ENCODE measurements around the gene ADARB2. TPM values are rescaled to one million over a fixed set of nuclear protein-coding genes. Genes with fewer than 3 reads are reported as not detected.
A peak's percentile ranks its signal among the peaks of the same experiment; 100 is the strongest.

Gene ADARB2
- total RNA-seq, 1 experiment from 2014 or later, result 0.11 TPM

DNA sequence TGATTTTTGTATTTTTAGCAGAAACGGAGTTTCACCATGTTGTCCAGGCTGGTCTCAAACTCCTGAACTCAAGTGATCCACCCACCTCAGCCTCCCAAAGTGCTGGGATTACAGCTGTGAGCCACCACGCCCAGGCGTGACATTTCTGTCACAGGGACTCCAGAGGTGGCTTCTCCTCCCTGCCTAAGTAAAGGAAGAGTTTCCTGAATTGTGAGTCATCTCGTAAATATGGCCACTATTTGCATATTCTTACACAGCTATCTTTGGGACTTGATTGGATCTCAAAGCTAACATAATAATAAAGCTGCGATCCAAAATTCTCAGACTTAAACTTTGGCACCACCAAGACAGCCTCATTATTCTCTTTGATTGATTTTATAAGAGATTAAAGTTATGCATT is 50.1 kb downstream of the ADARB2 start:
- peak; percentile 44 for DNase-seq (ENCODE audit: low read depth)

DNA sequence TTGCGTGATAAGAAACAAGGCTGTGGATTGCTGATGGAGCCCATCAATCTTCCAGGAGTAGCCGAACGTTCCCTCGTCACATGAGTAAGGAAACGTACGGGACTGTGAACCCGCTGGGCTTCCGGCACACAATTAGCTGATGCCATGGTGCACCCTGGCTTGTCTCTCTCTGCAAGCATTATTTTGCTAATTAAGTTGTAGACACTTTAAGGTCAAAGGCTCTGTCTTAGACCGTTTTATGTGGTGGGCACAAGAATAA is 50.9 kb downstream of the ADARB2 start:
- DNase-seq (ENCODE audit: low read depth), result no peak

- no peak for DNase-seq (ENCODE audit: low read depth)
Observed at GRCh38 chr10:1685699-1686490, 51.4 kb downstream of the ADARB2 start.

- no peak for DNase-seq (ENCODE audit: low read depth)
Observed at GRCh38 chr10:1684991-1685390, 52.3 kb downstream of the ADARB2 start.

DNA sequence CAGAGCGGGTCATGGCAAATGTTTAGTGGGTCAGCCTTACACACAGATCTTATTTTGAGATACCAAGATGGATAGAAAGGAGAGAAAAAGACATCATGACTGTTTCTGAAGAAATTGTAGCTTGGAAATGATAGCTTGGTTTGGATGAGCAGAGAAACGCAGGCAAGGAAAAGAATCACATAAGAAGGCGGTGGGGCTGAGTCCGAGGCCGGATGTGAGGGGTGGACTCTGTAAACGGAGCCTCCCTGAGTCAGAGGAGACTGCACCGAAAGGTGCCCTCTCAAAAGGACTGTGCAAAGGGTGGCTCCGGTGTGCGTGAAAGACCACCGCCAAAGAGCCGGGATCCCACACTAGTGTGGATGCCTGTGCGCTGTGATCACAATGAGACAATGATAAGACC is 53.7 kb downstream of the ADARB2 start:
- peak; percentile 55 for DNase-seq (ENCODE audit: low read depth)

DNA sequence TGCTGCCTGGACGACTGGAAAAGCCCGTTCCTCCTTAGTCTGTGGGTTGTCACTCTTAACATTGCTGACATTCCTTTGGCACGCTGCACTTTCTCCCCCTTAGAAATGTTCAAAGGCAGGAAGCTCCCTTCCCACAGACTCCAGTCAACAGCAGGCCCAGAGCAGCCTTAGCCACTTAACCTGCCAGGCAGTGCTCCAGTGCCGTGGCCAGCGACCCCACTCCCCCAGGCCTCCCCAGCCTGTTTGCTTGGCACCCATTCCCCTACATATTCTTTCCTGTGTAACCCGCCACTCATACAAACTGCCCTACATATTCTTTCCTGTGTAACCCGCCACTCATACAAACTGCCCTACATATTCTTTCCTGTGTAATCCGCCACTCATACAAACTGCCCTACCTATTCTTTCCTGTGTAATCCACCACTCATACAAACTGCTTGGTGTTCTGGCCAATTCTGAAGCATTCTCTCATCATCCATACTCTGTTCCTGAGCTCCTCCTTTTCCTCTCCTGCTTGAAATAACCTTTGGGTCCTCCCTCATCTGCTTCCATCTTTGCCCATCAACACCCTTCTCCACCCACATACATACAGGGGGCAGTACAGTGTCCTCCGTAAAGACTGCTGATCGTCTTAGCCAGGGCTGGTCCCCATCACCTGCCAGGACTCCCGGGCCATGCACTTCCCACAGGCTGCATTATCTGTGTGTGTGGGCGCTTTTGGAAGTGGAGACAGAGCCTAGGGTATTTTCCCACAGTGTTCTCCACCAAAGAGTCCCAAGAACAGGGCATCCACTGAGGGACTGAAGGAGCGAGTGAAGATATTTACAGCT is 57.3 kb downstream of the ADARB2 start:
- DNase-seq (ENCODE audit: low read depth), result no peak

DNA sequence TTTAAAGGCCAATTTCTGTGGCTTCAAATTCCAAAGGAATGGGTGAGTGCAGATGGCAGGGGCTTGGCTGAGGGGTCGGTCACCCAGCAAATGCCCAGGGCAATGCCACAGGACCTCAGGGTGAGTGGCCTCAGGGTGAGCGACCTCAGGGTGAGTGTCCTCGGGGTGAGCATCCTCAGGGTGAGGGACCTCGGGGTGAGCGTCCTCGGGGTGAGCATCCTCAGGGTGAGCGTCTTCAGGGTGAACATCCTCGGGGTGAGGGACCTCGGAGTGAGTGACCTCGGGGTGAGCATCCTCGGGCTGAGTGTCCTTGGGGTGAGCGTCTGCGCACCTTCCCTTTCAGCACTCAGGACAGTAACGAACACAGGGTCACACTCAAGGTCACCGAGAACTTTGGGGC is 59.2 kb downstream of the ADARB2 start:
- no peak for DNase-seq (ENCODE audit: low read depth)

DNA sequence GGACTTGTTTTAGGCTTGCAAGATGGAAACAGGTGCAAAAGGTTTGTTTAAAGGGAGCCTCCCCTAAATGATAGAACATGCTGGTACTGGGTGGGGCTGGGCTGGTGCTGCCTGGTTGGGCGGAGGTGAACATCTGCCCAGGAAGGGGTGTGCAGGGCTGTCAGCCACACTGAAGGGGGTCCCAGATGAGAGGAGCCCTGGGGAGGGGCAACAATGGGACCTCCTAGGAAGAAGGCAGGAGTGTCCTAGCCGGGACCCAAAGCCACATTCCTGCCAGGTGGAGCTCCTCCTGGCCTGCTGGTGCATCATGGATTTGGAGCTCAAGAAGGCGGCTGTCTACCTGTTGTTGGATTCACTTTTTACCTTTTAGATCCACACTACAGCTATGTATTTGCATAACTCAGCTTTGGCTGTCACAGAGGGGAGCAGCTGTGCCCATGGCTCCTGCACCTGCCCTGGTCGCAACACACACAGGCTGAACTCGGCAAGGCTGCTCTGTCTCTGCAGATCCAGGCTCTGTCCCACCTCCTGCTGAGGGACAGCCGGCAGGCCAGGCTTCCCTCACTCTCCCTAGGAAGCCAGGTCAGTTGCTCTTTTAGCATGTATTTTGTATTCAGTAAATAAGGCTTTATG is 59.9 kb downstream of the ADARB2 start:
- DNase-seq (ENCODE audit: low read depth), result no peak

DNA sequence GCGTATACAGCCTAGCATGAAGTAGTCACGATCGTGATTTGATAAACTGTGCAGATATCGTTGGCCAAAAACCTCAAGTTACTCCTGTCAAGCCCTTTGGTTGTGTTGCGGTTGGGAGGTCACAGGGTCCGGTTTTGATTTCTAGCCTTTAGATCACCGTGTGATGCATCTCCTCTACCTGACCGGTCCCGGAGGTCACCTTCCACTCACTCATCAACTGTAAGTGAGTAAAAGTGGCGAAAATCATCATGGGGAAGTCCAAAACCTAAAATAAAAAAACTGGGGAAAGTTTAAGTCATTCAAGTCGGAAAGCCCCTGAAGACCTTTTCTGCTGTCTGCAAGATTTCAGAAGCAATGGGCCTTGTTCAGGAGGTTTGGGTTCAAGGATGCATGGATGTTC is 62.8 kb downstream of the ADARB2 start:
- no peak for DNase-seq (ENCODE audit: low read depth)

DNA sequence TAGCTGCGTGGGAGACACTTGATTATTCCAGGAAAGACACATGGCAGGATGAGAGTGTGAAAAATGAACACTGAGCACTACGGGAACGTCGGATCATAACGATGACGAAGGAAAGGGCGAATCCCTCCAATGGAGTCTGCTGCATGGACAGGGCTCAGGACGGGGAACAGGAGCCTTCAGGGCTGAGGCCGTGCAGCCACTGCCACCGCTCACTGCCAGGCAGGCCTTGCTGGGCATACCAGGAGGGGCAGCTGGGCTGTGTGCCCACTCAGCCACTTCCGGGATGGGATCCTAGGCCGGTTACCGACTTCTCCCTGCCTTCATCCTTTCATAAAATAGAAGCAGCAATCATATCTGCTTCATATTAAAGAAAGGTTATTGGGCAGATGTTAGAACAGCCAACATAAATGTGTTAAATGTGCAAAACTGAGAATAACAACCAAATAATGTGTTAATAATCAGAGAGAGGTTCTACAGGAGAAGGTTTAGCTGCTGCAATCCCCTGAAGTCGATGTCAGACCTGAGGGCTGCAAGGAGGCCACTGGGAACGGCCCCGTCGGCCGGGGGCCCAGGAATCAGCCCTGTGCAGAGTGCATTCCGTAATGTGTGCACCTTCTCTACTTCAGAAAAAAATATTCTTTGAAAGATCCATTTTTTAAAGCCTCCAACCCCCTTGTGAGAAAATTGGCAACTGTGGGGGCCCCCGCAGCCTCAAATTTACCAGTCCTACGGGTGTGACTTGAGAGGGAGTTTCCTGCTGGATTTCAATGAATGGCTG is 63.6 kb downstream of the ADARB2 start:
- DNase-seq (ENCODE audit: low read depth), result no peak

- DNase-seq (ENCODE audit: low read depth), result no peak
Observed at GRCh38 chr10:1672001-1672781, 65.1 kb downstream of the ADARB2 start.

GRCh38 chr10:1671366-1672000 is 65.8 kb downstream of the ADARB2 start:
- DNase-seq (ENCODE audit: low read depth), result no peak

DNA sequence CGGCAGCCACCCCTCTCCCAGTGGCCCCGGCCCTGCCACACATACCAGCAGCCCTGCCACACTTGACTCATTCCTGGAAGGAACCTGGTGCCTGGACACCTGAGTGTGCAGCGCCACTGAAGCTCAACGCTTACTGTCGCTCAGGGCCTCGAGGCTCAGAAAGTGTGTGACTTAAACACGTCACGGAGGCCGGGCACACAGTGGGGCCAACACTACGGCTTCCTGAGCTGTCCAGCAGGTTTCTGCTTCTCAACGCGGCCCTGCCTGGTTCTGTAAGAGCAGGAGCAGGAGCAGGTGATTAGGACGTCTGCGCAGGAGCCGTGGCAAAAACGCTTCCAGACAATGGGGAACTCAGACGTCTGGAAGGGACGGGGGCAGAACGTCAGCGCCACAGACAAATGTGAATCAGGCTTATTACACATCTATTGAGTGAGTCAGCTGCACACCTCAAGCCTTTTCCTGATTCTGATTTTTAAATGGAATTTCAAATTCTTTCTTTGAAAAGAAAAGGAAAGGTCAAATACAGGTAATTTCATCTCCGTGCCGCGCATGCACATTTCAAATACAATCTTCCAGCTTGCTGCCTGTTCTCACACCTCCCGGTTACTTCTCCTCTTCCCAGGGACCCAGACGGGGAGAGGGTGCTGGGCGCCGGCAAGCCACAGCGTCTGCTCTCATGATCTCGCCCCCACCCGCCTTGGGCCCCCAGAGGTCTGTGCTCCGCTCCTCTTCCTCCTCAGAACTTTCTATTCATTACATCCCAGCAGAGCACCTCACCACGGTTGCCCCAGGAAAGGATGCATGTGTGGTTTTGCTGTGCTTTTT is 66.6 kb downstream of the ADARB2 start:
- peak; percentile 58 for DNase-seq (ENCODE audit: low read depth)

GRCh38 chr10:1669433-1669832 is 67.9 kb downstream of the ADARB2 start:
- DNase-seq (ENCODE audit: low read depth), result no peak

- no peak for DNase-seq (ENCODE audit: low read depth)
Observed at GRCh38 chr10:1668399-1668798, 68.9 kb downstream of the ADARB2 start.

DNA sequence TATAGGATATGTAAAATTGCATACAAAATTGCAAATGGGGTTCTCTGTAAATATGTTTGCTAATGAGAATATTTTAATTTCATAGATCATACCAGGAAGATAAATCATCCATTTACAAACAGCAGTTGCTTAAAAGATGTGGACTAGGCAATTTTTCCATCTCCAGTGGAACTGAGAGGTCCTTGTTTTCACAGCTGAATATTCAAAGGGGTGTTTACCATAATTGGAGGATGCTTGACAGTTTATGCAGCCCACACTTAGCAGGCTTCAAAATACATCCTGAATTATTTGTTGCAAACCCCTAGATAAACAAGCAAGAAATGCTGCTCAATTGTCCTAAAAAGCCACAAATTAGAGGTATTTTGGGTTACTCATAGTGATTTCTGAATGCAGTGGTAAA is 69.9 kb downstream of the ADARB2 start:
- no peak for DNase-seq (ENCODE audit: low read depth)

DNA sequence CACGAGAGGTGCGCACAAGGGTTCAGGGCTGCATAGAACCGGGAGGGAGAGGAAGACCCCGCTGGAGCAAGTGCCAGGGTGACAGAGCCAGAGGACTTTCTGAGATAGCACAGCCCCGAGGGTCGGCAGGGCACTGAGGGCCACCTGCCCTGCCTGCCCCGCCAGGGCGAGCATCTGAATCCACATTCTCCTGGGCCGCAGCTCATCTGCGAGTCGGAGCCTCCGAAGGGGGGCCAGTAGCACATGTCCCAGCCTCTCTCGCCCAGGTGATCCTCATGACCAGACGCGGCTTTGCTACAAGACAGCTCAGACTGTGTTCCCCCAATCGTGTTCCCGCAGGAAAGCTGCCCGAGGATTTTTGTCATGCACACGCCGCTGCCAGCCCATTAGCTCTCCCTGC is 71.2 kb downstream of the ADARB2 start:
- no peak for DNase-seq (ENCODE audit: low read depth)

- no peak for DNase-seq (ENCODE audit: low read depth)
Observed at GRCh38 chr10:1665681-1666080, 71.6 kb downstream of the ADARB2 start.

GRCh38 chr10:1665021-1665661 is 72.2 kb downstream of the ADARB2 start:
- no peak for DNase-seq (ENCODE audit: low read depth)
